ENCODE results near the gene NFIB.
A peak's percentile ranks its signal among the peaks of the same experiment; 100 is the strongest.

The NFIB gene

GRCh38 chr9:14311956-14312685 lies 1.8 kb downstream of the NFIB start:
- DNase-seq (ENCODE audit: extremely low spot score) = no peak
- POLR2A ChIA-PET = interaction anchor here (1.3 to 1.9 kb wide), 2 partner anchors 11 to 102 kb away, joined by 3 to 6 read pairs; no protein-coding TSS in a partner anchor
- TF ChIP-seq, protein P1, sequence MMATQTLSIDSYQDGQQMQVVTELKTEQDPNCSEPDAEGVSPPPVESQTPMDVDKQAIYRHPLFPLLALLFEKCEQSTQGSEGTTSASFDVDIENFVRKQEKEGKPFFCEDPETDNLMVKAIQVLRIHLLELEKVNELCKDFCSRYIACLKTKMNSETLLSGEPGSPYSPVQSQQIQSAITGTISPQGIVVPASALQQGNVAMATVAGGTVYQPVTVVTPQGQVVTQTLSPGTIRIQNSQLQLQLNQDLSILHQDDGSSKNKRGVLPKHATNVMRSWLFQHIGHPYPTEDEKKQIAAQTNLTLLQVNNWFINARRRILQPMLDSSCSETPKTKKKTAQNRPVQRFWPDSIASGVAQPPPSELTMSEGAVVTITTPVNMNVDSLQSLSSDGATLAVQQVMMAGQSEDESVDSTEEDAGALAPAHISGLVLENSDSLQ (IDR thresholded peaks at IDR 0.05) = peak; percentile 10; the same call in 1 of the 2 replicates
- TF ChIP-seq SP1 (IDR thresholded peaks at IDR 0.05) (no peak), L3MBTL2 (conservative IDR thresholded peaks at IDR 0.05) (no peak), FOXK2 (IDR thresholded peaks at IDR 0.05) (no peak), CTBP1 (IDR thresholded peaks at IDR 0.05; ENCODE audit: borderline replicate concordance) (no peak), TARDBP (IDR thresholded peaks at IDR 0.05) (no peak), FOXA1 (IDR thresholded peaks at IDR 0.05) (no peak), NFRKB (IDR thresholded peaks at IDR 0.05) (no peak), SUZ12 (IDR thresholded peaks at IDR 0.05) (no peak)
- CTCF ChIA-PET = no interaction called here

DNA sequence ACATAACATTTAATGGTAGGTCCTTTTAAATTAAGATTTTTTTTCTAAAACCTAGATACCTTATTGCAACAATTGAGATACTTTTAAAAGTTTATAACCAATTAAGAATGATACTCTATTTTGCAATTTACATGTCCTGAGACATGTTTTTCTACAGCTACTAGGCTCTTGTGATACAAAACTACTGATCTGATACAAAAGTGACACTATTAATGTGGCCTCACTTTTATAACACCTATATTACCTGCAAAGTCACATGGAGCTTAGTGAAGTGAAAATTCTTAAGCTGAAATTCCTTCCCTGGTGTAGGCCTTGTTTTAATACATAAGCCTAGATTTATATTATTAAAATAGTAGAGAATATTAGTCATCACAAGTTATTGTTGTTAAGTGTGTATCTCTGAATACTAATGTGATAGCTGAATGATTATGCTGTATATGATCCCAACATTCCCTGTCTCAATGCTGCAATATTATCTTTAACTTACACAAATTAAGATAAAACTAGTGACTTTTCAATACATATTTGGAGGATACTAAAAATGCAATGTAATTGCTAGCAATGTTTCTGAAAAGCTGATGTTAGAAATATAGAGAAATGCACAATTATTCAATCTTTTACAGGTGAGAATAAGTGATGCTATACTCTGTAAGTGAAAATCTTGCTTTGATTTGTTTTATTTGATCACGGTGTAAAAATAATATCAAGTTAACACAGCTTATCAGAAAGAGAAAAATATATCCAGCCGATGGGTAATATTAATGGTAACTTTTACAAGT lies 2.6 kb downstream of the NFIB start:
- POLR2A ChIA-PET = interaction anchor here (1.9 kb wide), 1 partner anchor 10 kb away, joined by 6 read pairs; no protein-coding TSS in a partner anchor
- no peak for DNase-seq (ENCODE audit: extremely low spot score)
- CTCF ChIA-PET = interaction anchor here (0.6 to 0.7 kb wide), 2 partner anchors 215 to 695 kb away, joined by 3 read pairs; no protein-coding TSS in a partner anchor
- TF ChIP-seq L3MBTL2 (conservative IDR thresholded peaks at IDR 0.05) (no peak), HDGF (IDR thresholded peaks at IDR 0.05; ENCODE audit: borderline replicate concordance) (no peak), ELF4 (IDR thresholded peaks at IDR 0.05) (no peak), ARNT (IDR thresholded peaks at IDR 0.05) (no peak), NFRKB (IDR thresholded peaks at IDR 0.05) (no peak), FOXM1 (IDR thresholded peaks at IDR 0.05; ENCODE audit: borderline replicate concordance) (no peak), FOXK2 (IDR thresholded peaks at IDR 0.05) (no peak), BHLHE40 (IDR thresholded peaks at IDR 0.05; ENCODE audit: borderline replicate concordance) (no peak), ZNF384 (IDR thresholded peaks at IDR 0.05) (no peak), LEF1 (IDR thresholded peaks at IDR 0.05; ENCODE audit: borderline replicate concordance) (no peak)
- TF ChIP-seq, protein P1 (IDR thresholded peaks at IDR 0.05) = no peak

- CTCF ChIA-PET = no interaction called here
- POLR2A ChIA-PET = no interaction called here
- no peak for DNase-seq (ENCODE audit: extremely low spot score)
- no peak for TF ChIP-seq FOXA1 (IDR thresholded peaks at IDR 0.05)
Measured at GRCh38 chr9:14310311-14310710, 3.6 kb downstream of the NFIB start.

DNA sequence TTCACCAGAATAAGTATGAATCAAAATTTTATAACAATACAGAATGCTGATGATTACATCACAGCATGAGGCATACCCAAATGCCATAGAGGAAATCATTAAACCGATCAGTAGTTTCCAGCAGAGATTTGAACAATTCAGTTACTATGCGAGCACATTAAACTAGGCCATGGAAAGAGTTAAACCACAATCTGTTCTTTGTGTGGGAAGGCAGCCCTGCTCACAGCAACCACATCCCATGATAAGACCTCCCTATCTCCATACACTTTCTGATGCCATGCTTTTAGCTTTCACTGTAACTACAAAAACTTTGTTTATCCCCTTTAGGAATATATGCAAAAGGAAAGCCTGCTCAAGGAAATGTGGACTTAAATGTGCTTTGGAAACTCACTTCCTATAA lies 4.5 kb downstream of the NFIB start:
- ChIA-PET CTCF (no interaction called here), POLR2A (no interaction called here)
- TF ChIP-seq SUZ12 (IDR thresholded peaks at IDR 0.05) = no peak
- TF ChIP-seq ARNT (IDR thresholded peaks at IDR 0.05) = no peak
- TF ChIP-seq L3MBTL2 (conservative IDR thresholded peaks at IDR 0.05) = no peak
- TF ChIP-seq NFRKB (IDR thresholded peaks at IDR 0.05) = no peak
- no peak for TF ChIP-seq TARDBP (IDR thresholded peaks at IDR 0.05)
- TF ChIP-seq BHLHE40 (IDR thresholded peaks at IDR 0.05; ENCODE audit: borderline replicate concordance) = no peak
- no peak for TF ChIP-seq CTBP1 (IDR thresholded peaks at IDR 0.05; ENCODE audit: borderline replicate concordance)
- DNase-seq (ENCODE audit: extremely low spot score) = no peak

- no peak for DNase-seq (ENCODE audit: extremely low spot score)
- ChIA-PET POLR2A (no interaction called here), CTCF (no interaction called here)
- TF ChIP-seq FOXK2 (IDR thresholded peaks at IDR 0.05) (no peak), ARNT (IDR thresholded peaks at IDR 0.05) (no peak), SUZ12 (IDR thresholded peaks at IDR 0.05) (no peak), ELF4 (IDR thresholded peaks at IDR 0.05) (no peak), FOXM1 (IDR thresholded peaks at IDR 0.05; ENCODE audit: borderline replicate concordance) (no peak), SP1 (IDR thresholded peaks at IDR 0.05) (no peak)
Measured at GRCh38 chr9:14308853-14309145, 5.1 kb downstream of the NFIB start.

DNA sequence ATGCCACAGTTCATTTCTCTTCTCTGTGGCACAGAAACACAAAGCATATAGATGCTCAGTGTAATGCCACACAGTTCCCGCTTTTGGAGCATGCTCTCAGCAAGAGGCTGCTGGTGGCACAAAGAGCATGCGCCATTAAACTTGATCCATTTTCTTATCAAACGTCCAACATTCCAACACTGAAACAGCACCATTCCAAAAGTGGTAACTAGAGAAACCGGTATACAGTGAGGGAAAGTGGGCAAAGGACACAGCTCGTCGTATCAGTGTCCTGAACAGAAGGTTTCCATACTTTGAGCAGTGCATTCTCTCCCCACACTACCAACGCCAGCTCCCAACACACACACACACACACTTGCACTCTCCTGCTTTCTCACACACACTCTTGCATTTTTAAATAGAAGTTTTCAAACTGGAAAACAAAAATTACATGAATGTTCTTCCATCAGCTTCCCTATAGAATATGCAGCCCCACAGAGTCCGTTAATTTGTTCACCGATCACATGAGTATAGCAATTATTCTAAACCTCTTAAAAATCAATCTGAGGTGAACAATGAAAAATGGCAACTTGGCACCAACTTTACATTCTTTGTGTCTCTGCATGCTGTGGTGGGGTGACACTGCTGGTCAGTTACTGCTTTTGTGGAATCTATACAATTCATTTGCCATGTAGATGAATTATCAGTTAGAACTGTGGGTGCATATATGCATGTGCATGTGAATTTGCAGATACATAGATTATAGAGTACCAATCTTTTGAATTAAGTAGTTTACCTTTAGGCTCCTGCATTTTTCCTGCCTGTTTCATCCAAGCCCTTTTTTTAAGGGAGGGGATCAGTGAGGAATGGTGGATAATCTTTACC lies 5.7 kb downstream of the NFIB start:
- DNase-seq (ENCODE audit: extremely low spot score) = no peak
- ChIA-PET POLR2A (no interaction called here), CTCF (no interaction called here)
- TF ChIP-seq BHLHE40 (IDR thresholded peaks at IDR 0.05; ENCODE audit: borderline replicate concordance) = no peak
- no peak for TF ChIP-seq ELF4 (IDR thresholded peaks at IDR 0.05)
- no peak for TF ChIP-seq L3MBTL2 (conservative IDR thresholded peaks at IDR 0.05)
- no peak for TF ChIP-seq SP1 (IDR thresholded peaks at IDR 0.05)
- no peak for TF ChIP-seq HDGF (IDR thresholded peaks at IDR 0.05; ENCODE audit: borderline replicate concordance)
- no peak for TF ChIP-seq LEF1 (IDR thresholded peaks at IDR 0.05; ENCODE audit: borderline replicate concordance)

Measured in HEK293T (cell line).